Measurements from ENCODE around the gene COL4A2. TPM values are rescaled to one million over a fixed set of nuclear protein-coding genes. Genes with fewer than 3 reads are reported as not detected.

The COL4A2 gene
- polyA plus RNA-seq, 2 of the 4 experiments (the other 2 are of a cell fraction), result 46.9 to 119 TPM

GRCh38 chr13:110536006-110536693 is 229.1 kb downstream of the COL4A2 start:
- FAIRE-seq, result no peak
- ATAC-seq, result no peak
- H3K4me1 ChIP-seq, result no peaks in the 10 kb centered on the region
- ChIA-PET CTCF (interaction anchor here (1.1 kb wide), 1 partner anchor 14 kb away, joined by 3 read pairs; no protein-coding TSS in a partner anchor), POLR2A (interaction anchor here (0.6 kb wide), 1 partner anchor 116 kb away, joined by 3 read pairs; no protein-coding TSS in a partner anchor)
- WGBS (ENCODE audit: missing lambda C conversion rate), result 83% methylated on average over 12 of the region's 18 CpGs
- no peaks in the 10 kb centered on the region for H3K9me3 ChIP-seq
- TF ChIP-seq, protein P1, sequence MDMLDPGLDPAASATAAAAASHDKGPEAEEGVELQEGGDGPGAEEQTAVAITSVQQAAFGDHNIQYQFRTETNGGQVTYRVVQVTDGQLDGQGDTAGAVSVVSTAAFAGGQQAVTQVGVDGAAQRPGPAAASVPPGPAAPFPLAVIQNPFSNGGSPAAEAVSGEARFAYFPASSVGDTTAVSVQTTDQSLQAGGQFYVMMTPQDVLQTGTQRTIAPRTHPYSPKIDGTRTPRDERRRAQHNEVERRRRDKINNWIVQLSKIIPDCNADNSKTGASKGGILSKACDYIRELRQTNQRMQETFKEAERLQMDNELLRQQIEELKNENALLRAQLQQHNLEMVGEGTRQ (IDR thresholded peaks at IDR 0.05), result no peak
- TF ChIP-seq HOXB13 (CRISPR knock-in tag; IDR thresholded peaks at IDR 0.05; ENCODE audit: low read depth), result no peak
- no peak for TF ChIP-seq ZFP36 (IDR thresholded peaks at IDR 0.05; ENCODE audit: borderline replicate concordance, partially characterized antibody)
- TF ChIP-seq EHMT2 (IDR thresholded peaks at IDR 0.05; ENCODE audit: low read depth), result no peak
- no peak for TF ChIP-seq HEYL (CRISPR knock-in tag; IDR thresholded peaks at IDR 0.05)
- no peak for TF ChIP-seq ZNF302 (CRISPR knock-in tag; IDR thresholded peaks at IDR 0.05)
- no peak for TF ChIP-seq RARB (CRISPR knock-in tag; IDR thresholded peaks at IDR 0.05)
- TF ChIP-seq, protein P2, sequence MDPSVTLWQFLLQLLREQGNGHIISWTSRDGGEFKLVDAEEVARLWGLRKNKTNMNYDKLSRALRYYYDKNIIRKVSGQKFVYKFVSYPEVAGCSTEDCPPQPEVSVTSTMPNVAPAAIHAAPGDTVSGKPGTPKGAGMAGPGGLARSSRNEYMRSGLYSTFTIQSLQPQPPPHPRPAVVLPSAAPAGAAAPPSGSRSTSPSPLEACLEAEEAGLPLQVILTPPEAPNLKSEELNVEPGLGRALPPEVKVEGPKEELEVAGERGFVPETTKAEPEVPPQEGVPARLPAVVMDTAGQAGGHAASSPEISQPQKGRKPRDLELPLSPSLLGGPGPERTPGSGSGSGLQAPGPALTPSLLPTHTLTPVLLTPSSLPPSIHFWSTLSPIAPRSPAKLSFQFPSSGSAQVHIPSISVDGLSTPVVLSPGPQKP (IDR thresholded peaks at IDR 0.05; ENCODE audit: low read depth, low read length), result no peak
- TF ChIP-seq ZSCAN20 (CRISPR knock-in tag; IDR thresholded peaks at IDR 0.05), result no peak
- no peak for TF ChIP-seq BHLHE40 (IDR thresholded peaks at IDR 0.05; ENCODE audit: low read depth, low read length)
- H3K27ac ChIP-seq, result no peak overlapping the region
- no peak for DNase-seq (ENCODE audit: low read depth in 1 of 2, low spot score in 1 of 2)
- no peak overlapping the region for H3K4me2 ChIP-seq
- H3K4me3 ChIP-seq, result no peak overlapping the region

DNA sequence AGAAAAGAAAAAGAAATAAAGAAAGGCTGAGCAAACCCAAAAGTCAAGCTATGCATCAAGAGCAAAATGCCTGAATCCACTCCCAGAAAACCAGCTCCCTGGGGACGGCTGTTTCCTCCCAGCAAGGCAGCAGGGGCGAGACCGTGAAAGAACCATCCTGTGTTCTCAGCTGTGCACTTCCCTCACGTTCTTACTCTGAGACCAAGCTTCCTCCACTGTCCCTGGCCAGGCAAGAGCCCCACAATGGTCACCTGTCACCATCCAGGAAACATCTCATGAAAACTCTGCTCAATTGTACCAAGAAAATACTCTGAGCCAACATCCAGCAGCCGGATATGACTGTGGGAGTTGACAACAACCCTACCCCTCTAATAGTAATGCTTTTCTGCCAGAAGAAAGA is 231.5 kb downstream of the COL4A2 start:
- H3K4me2 ChIP-seq, result no peak overlapping the region
- no peaks in the 10 kb centered on the region for H3K9me3 ChIP-seq
- no peak for FAIRE-seq
- POLR2A ChIA-PET, result interaction anchor here (0.7 kb wide), 1 partner anchor 77 kb away, joined by 5 read pairs; the partner anchor contains the start of gene NAXD
- H3K4me3 ChIP-seq, result no peak overlapping the region
- ATAC-seq, result no peak
- no peak for DNase-seq (ENCODE audit: low read depth in 1 of 2, low spot score in 1 of 2)
- TF ChIP-seq RAD21 (conservative IDR thresholded peaks at IDR 0.05 in 1 of 2, IDR thresholded peaks at IDR 0.05 in 1 of 2) (no peak), HMGXB4 (CRISPR knock-in tag; IDR thresholded peaks at IDR 0.05; ENCODE audit: borderline replicate concordance) (no peak), FOXS1 (CRISPR knock-in tag; IDR thresholded peaks at IDR 0.05) (no peak), RCOR1 (IDR thresholded peaks at IDR 0.05; ENCODE audit: low read depth, low read length) (no peak), SREBF2 (IDR thresholded peaks at IDR 0.05) (no peak), CBX8 (IDR thresholded peaks at IDR 0.05) (no peak)
- no peaks in the 10 kb centered on the region for H3K4me1 ChIP-seq
- CTCF ChIA-PET, result interaction anchor here (1.5 kb wide), 2 partner anchors 12 to 18 kb away, joined by 3 to 5 read pairs; no protein-coding TSS in a partner anchor
- no peak overlapping the region for H3K27ac ChIP-seq
- 74% methylated on average over 5 of the region's 5 CpGs for WGBS (ENCODE audit: missing lambda C conversion rate)

- H3K4me2 ChIP-seq, result no peak overlapping the region
- TF ChIP-seq RAD21 (conservative IDR thresholded peaks at IDR 0.05 in 1 of 2, IDR thresholded peaks at IDR 0.05 in 1 of 2) (no peak), CBX2 (IDR thresholded peaks at IDR 0.05; ENCODE audit: borderline replicate concordance, low read depth) (no peak), CEBPB (IDR thresholded peaks at IDR 0.05) (no peak), MAZ (IDR thresholded peaks at IDR 0.05; ENCODE audit: borderline replicate concordance, low read depth, low read length) (no peak), FOSB (CRISPR knock-in tag; IDR thresholded peaks at IDR 0.05) (no peak), SREBF2 (IDR thresholded peaks at IDR 0.05) (no peak), HDAC2 (IDR thresholded peaks at IDR 0.05) (no peak), HOXB5 (CRISPR knock-in tag; IDR thresholded peaks at IDR 0.05) (no peak), CHD4 (IDR thresholded peaks at IDR 0.05; ENCODE audit: borderline replicate concordance) (no peak), BHLHE40 (IDR thresholded peaks at IDR 0.05; ENCODE audit: low read depth, low read length) (no peak)
- TF ChIP-seq, protein P1 (IDR thresholded peaks at IDR 0.05), result no peak
- TF ChIP-seq, protein P3, sequence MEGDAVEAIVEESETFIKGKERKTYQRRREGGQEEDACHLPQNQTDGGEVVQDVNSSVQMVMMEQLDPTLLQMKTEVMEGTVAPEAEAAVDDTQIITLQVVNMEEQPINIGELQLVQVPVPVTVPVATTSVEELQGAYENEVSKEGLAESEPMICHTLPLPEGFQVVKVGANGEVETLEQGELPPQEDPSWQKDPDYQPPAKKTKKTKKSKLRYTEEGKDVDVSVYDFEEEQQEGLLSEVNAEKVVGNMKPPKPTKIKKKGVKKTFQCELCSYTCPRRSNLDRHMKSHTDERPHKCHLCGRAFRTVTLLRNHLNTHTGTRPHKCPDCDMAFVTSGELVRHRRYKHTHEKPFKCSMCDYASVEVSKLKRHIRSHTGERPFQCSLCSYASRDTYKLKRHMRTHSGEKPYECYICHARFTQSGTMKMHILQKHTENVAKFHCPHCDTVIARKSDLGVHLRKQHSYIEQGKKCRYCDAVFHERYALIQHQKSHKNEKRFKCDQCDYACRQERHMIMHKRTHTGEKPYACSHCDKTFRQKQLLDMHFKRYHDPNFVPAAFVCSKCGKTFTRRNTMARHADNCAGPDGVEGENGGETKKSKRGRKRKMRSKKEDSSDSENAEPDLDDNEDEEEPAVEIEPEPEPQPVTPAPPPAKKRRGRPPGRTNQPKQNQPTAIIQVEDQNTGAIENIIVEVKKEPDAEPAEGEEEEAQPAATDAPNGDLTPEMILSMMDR (IDR thresholded peaks at IDR 0.05), result no peak
- no peak overlapping the region for H3K27ac ChIP-seq
- peaks cover 8% of the 10 kb centered on the region; the same call in 2 of the 3 replicates for H3K9me3 ChIP-seq
- ATAC-seq, result no peak
- no peak overlapping the region for H3K4me3 ChIP-seq
- ChIA-PET CTCF (interaction anchor here (1.5 kb wide), 1 partner anchor 19 kb away, joined by 5 read pairs; no protein-coding TSS in a partner anchor), POLR2A (no interaction called here)
- no peak for DNase-seq (ENCODE audit: low read depth in 1 of 2, low spot score in 1 of 2)
- no peaks in the 10 kb centered on the region for H3K4me1 ChIP-seq
- 70% methylated on average over 5 of the region's 5 CpGs for WGBS (ENCODE audit: missing lambda C conversion rate)
- FAIRE-seq, result no peak
Measured at GRCh38 chr13:110539894-110540293, 232.8 kb downstream of the COL4A2 start.
